ENCODE results near the gene IL12B. TPM values are rescaled to one million over a fixed set of nuclear protein-coding genes. Genes with fewer than 3 reads are reported as not detected.
"Not testable (repeated sequence)": the region's sequence is repeated elsewhere in the genome, so short reads cannot be mapped to it uniquely, and the experiment has no call there.

The IL12B gene
- not detected in 3 replicates for polyA plus RNA-seq
- polyA plus RNA-seq (2011; ENCODE audit: low read depth), result not detected
- polyA plus RNA-seq (2011; cell fraction: cytosol; rRNA removed), result not detected in 2 replicates
- polyA plus RNA-seq (2011; cell fraction: nucleus; rRNA removed), result 0.08 TPM in 1 of 2 replicates, not detected in the other
- polyA plus RNA-seq (2012; ENCODE audit: low replicate concordance), result not detected in 2 replicates
- polyA minus RNA-seq, result not detected in 3 replicates
- not detected for polyA minus RNA-seq (2011; cell fraction: cytosol; rRNA and poly(A)+ RNA removed)
- not detected in 2 replicates for polyA minus RNA-seq (2011; cell fraction: nucleus; rRNA and poly(A)+ RNA removed)

DNA sequence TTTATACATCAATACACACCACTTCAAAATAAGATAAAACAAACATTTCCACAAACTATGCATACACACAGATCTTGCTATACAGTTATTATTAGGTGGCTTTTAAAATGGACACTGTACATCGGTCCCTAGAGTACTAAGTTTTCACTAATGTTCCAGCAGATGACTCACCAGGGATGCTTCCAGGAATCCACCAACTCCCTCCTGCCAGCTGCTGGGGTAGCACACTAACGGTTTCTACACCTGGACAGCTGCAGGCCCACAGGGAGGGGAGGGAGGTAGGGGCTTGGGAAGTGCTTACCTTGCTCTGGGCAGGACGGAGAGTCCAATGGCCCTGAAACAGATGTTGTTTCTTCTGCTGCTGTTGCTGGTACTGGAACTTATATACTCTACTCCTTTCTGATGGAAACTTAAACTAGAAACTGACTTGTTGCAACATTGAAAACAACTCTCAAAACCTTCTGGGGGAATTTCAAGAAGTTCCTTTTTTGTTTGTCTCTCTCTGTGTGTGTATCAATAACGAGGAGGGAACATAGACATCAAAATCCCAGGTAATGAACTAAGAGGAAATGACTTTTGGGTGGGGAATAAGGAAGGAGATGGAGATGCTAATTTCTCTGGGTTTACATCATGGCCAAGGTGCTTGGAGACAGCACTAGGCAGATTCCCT, at the start of gene IL12B:
TSS of gene IL12B (minus strand) at position 357 of the 670 bp plus-strand sequence. CDS start 3,705 bp downstream, outside the sequence.
- FAIRE-seq, result peak; percentile 5
- no peaks in the 10 kb centered on the region for H4K20me1 ChIP-seq (ENCODE audit: control insufficient read depth, extremely low read depth, insufficient read depth, low read length)
- no peak for DNase-seq (ENCODE audit: low read depth, low spot score)
- peak within 1 kb of the TSS; percentile 69 for H3K9ac ChIP-seq (ENCODE audit: control insufficient read depth, extremely low read depth, insufficient read depth, low read length)
- dilution Hi-C loops (cut with MboI; ENCODE audit: extremely low pct_ligation_motif_present, low sequenced_read_pairs), result no loop called here
- no peak within 1 kb of the TSS for H2AFZ ChIP-seq (ENCODE audit: control insufficient read depth, low read length)
- no peaks in the 10 kb centered on the region for H3K9me3 ChIP-seq (ENCODE audit: control insufficient read depth, low read depth, low read length)
- H3K27ac ChIP-seq (ENCODE audit: control insufficient read depth, insufficient read depth, low read length), result no peak within 1 kb of the TSS
- peak within 1 kb of the TSS; percentile 36 for H3K4me2 ChIP-seq (ENCODE audit: control insufficient read depth, extremely low read depth, insufficient read depth, low read depth, low read length)
- no peak for TF ChIP-seq EZH2 (IDR thresholded peaks at IDR 0.05; ENCODE audit: low read length)
- TF ChIP-seq, protein P1, sequence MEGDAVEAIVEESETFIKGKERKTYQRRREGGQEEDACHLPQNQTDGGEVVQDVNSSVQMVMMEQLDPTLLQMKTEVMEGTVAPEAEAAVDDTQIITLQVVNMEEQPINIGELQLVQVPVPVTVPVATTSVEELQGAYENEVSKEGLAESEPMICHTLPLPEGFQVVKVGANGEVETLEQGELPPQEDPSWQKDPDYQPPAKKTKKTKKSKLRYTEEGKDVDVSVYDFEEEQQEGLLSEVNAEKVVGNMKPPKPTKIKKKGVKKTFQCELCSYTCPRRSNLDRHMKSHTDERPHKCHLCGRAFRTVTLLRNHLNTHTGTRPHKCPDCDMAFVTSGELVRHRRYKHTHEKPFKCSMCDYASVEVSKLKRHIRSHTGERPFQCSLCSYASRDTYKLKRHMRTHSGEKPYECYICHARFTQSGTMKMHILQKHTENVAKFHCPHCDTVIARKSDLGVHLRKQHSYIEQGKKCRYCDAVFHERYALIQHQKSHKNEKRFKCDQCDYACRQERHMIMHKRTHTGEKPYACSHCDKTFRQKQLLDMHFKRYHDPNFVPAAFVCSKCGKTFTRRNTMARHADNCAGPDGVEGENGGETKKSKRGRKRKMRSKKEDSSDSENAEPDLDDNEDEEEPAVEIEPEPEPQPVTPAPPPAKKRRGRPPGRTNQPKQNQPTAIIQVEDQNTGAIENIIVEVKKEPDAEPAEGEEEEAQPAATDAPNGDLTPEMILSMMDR (optimal IDR thresholded peaks at IDR 0.05 in 1 of 3, IDR thresholded peaks at IDR 0.05 in 1 of 3, conservative IDR thresholded peaks at IDR 0.05 in 1 of 3; ENCODE audit: extremely low read depth in 1 of 3, insufficient read depth in 2 of 3, low read length in 3 of 3), result no peak
- no peaks in the 10 kb centered on the region for H3K36me3 ChIP-seq (ENCODE audit: control insufficient read depth in 2 of 2, extremely low read depth in 1 of 2, insufficient read depth in 2 of 2, low read length in 2 of 2)
- peak within 1 kb of the TSS; percentile 38 to 64 (median 55) for H3K4me3 ChIP-seq (ENCODE audit: control insufficient read depth in 2 of 3, extremely low read depth in 1 of 3, insufficient read depth in 2 of 3, low read depth in 1 of 3, low read length in 3 of 3)
- H3K9me1 ChIP-seq (ENCODE audit: control insufficient read depth, extremely low read depth, insufficient read depth, low read length), result no peaks in the 10 kb centered on the region
- no peaks in the 10 kb centered on the region for H3K27me3 ChIP-seq (ENCODE audit: control insufficient read depth, extremely low read depth, insufficient read depth, low read length)
- peaks cover 9% of the 10 kb centered on the region for H3K4me1 ChIP-seq (ENCODE audit: control insufficient read depth, extremely low read depth, insufficient read depth, low read length)
- no peaks in the 10 kb centered on the region for H3K79me2 ChIP-seq (ENCODE audit: control insufficient read depth, insufficient read depth, low read length)

DNA sequence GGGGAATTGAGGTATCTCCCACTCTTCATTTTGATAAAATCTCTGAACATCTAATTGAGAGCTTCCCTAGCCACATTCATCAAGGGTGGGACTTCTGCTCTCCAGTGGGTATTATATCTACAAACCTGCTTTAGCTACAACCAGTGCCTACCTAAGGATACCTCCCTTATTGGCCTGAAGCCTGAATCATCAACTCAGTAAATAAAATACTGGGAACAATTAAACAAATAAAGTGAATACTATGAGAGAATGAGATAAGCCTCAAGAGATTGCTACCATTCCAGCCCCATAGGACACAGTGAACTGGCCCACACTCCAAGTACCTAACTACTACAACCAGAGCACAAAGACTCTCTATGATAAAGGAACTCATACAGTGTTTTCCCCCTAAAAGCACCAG, 47.4 kb upstream of the IL12B start:
- dilution Hi-C loops (cut with MboI; ENCODE audit: extremely low pct_ligation_motif_present, low sequenced_read_pairs), result no loop called here

DNA sequence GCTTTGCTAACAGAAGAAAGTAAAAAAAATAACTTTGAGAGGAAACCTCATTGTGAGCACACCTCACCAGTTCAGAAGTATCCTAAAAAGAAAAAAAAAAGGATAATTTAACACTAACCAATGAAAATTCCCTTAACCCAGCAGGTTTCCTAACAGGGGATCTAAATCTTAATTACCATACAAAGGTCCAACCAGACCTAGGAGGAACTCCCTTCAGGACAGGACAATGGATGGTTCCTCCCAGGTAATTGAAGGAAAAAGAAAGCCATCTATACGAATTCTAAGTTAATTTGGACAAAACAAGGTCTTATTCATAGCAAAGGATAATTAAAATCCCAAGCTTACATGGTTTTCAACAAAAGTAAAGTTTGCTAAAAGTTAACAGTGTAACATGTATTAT, 37.6 kb upstream of the IL12B start:
- dilution Hi-C loops (cut with MboI; ENCODE audit: extremely low pct_ligation_motif_present, low sequenced_read_pairs); H3K27ac ChIP-seq (ENCODE audit: control insufficient read depth, insufficient read depth, low read length); H3K36me3 ChIP-seq (ENCODE audit: control insufficient read depth in 2 of 2, extremely low read depth in 1 of 2, insufficient read depth in 2 of 2, low read length in 2 of 2); H3K79me2 ChIP-seq (ENCODE audit: control insufficient read depth, insufficient read depth, low read length); H2AFZ ChIP-seq (ENCODE audit: control insufficient read depth, low read length); H4K20me1 ChIP-seq (ENCODE audit: control insufficient read depth, extremely low read depth, insufficient read depth, low read length); H3K4me2 ChIP-seq (ENCODE audit: control insufficient read depth, extremely low read depth, insufficient read depth, low read depth, low read length); H3K4me3 ChIP-seq (ENCODE audit: control insufficient read depth in 2 of 3, extremely low read depth in 1 of 3, insufficient read depth in 2 of 3, low read depth in 1 of 3, low read length in 3 of 3); H3K4me1 ChIP-seq (ENCODE audit: control insufficient read depth, extremely low read depth, insufficient read depth, low read length); FAIRE-seq; H3K9ac ChIP-seq (ENCODE audit: control insufficient read depth, extremely low read depth, insufficient read depth, low read length); H3K9me3 ChIP-seq (ENCODE audit: control insufficient read depth, low read depth, low read length); H3K9me1 ChIP-seq (ENCODE audit: control insufficient read depth, extremely low read depth, insufficient read depth, low read length); DNase-seq (ENCODE audit: low read depth, low spot score); H3K27me3 ChIP-seq (ENCODE audit: control insufficient read depth, extremely low read depth, insufficient read depth, low read length): not testable (repeated sequence)

More for the DNA sequence above, 47.4 kb upstream of the IL12B start:
- Histone ChIP-seq H3K9ac (ENCODE audit: control insufficient read depth, extremely low read depth, insufficient read depth, low read length) (no peak overlapping the region), H3K79me2 (ENCODE audit: control insufficient read depth, insufficient read depth, low read length) (no peaks in the 10 kb centered on the region), H4K20me1 (ENCODE audit: control insufficient read depth, extremely low read depth, insufficient read depth, low read length) (no peaks in the 10 kb centered on the region), H3K4me3 (ENCODE audit: control insufficient read depth in 2 of 3, extremely low read depth in 1 of 3, insufficient read depth in 2 of 3, low read depth in 1 of 3, low read length in 3 of 3) (no peak overlapping the region), H3K9me1 (ENCODE audit: control insufficient read depth, extremely low read depth, insufficient read depth, low read length) (no peaks in the 10 kb centered on the region), H3K9me3 (ENCODE audit: control insufficient read depth, low read depth, low read length) (no peaks in the 10 kb centered on the region), H3K36me3 (ENCODE audit: control insufficient read depth in 2 of 2, extremely low read depth in 1 of 2, insufficient read depth in 2 of 2, low read length in 2 of 2) (no peaks in the 10 kb centered on the region), H3K27ac (ENCODE audit: control insufficient read depth, insufficient read depth, low read length) (no peak overlapping the region), H3K27me3 (ENCODE audit: control insufficient read depth, extremely low read depth, insufficient read depth, low read length) (no peaks in the 10 kb centered on the region), H2AFZ (ENCODE audit: control insufficient read depth, low read length) (no peak overlapping the region), H3K4me1 (ENCODE audit: control insufficient read depth, extremely low read depth, insufficient read depth, low read length) (no peaks in the 10 kb centered on the region), H3K4me2 (ENCODE audit: control insufficient read depth, extremely low read depth, insufficient read depth, low read depth, low read length) (no peak overlapping the region)
- FAIRE-seq (no peak), DNase-seq (ENCODE audit: low read depth, low spot score) (no peak)
- TF ChIP-seq, protein P1 (optimal IDR thresholded peaks at IDR 0.05 in 1 of 3, IDR thresholded peaks at IDR 0.05 in 1 of 3, conservative IDR thresholded peaks at IDR 0.05 in 1 of 3; ENCODE audit: extremely low read depth in 1 of 3, insufficient read depth in 2 of 3, low read length in 3 of 3), result no peak
- TF ChIP-seq EZH2 (IDR thresholded peaks at IDR 0.05; ENCODE audit: low read length), result no peak
